BJ (cell line): ENCODE measurements around the gene RAB9A. TPM values are rescaled to one million over a fixed set of nuclear protein-coding genes. Genes with fewer than 3 reads are reported as not detected.

Source experiments
- CTCF ChIA-PET: fragments of 350-600 bp; formaldehyde crosslinking; extraction: SDS; loops from one replicate; lab custom pipeline; 2021; ENCODE audit warnings: antibody characterized with exemption, inconsistent platforms; lab: Yijun Ruan, JAX
- POLR2A ChIA-PET: fragments of 300-600 bp; sonication (Branson Sonifier 250); formaldehyde crosslinking; extraction: SDS; loops from one replicate; lab custom pipeline; 2021; ENCODE audit warnings: antibody characterized with exemption; lab: Charles Lee
- DNase-seq: peaks from one replicate; pipeline ENCODE4 v3.0.0-alpha.2; 2011; ENCODE audit warnings: low read depth
- H3K27me3 ChIP-seq: 2 replicates; pipeline ENCODE4 v1.6.0; 2011; ENCODE audit warnings: low read length; ENCODE audit not compliant: control insufficient read depth, insufficient read depth
- H3K36me3 ChIP-seq: 2 replicates; pipeline ENCODE4 v1.5.1; 2011; ENCODE audit warnings: low read length; ENCODE audit not compliant: control insufficient read depth, insufficient read depth
- H3K4me3 ChIP-seq: 2 replicates; pipeline ENCODE4 v1.5.1; 2011; ENCODE audit warnings: low read depth, mild to moderate bottlenecking, control low read depth, low read length
- polyA plus RNA-seq: library from polyadenylated mRNA; depleted of rRNA; stranded (reverse); fragments of >200 nt; gene quantifications from 2 replicates; pipeline ENCODE4 v1.2.3, GENCODE V29; 2011
- TF ChIP-seq, protein P1 (sequence below): IDR thresholded peaks from 2 replicates; pipeline ENCODE4 v1.5.1; 2011; ENCODE audit warnings: low read depth, mild to moderate bottlenecking, control low read depth, inconsistent platforms, low read length, moderate library complexity; ENCODE audit not compliant: insufficient read depth

The RAB9A gene
- polyA plus RNA-seq, 1 experiment = 9.8 TPM

DNA sequence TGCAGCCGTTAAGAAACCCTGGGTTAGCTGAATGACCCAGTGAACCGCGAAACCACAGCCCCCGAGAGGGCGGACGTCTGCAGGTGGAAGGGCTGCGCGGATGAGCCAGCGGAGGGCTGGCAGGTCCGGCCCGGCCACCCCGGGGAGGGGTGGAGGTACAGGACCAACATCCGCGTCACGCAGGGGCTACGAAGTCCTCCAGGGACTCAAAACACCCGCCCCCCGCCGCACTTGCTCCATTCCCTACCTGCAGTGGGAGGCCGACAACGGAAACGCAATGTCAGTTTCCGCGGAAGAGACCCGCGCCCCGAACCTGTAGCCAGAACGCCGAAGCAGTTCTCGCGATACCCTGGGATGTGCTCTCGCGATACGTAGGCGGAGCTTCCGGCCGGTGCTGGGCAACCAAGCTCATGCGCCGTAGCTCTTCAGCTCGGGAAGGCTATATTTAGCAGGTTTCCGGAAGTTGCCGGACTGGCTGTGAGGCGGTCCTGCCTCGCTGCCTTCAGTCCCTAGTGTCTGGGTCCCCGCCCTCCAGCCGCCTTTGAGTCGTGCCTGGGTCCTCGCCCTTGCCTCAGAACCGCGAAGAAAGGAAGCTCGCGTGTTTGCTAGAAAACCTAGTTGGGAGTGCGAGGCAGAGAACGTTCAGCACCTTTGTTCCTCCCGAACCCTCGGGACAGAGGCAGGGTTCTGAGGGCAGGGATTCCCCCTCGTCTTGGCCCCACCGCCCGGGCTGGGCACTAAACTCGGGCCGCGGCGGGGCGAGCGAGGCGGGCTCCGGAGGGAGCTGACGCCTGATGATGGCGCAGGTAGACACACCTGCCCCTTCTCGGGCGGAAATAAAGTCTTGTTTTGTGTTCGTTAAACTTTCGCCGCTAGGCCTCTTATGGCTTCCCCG is 45.6 kb downstream of the RAB9A start, which contains the start of the genes OFD1 and TRAPPC2:
Gene OFD1 (plus strand): TSS at position 471 of the 895 bp plus-strand sequence. CDS start 324 bp downstream, at position 795.
Gene TRAPPC2 (minus strand): TSS at position 343 of the 895 bp plus-strand sequence. CDS start 14,657 bp downstream, outside the sequence.
- DNase-seq = peak; percentile 55
- ChIA-PET POLR2A (no interaction called here), CTCF (no interaction called here)
- H3K36me3 ChIP-seq = no peaks in the 10 kb centered on the region; the same call in 1 of the 2 replicates
- H3K4me3 ChIP-seq = peak within 1 kb of the TSS; percentile 66
- H3K27me3 ChIP-seq = no peaks in the 10 kb centered on the region
- TF ChIP-seq, protein P1, sequence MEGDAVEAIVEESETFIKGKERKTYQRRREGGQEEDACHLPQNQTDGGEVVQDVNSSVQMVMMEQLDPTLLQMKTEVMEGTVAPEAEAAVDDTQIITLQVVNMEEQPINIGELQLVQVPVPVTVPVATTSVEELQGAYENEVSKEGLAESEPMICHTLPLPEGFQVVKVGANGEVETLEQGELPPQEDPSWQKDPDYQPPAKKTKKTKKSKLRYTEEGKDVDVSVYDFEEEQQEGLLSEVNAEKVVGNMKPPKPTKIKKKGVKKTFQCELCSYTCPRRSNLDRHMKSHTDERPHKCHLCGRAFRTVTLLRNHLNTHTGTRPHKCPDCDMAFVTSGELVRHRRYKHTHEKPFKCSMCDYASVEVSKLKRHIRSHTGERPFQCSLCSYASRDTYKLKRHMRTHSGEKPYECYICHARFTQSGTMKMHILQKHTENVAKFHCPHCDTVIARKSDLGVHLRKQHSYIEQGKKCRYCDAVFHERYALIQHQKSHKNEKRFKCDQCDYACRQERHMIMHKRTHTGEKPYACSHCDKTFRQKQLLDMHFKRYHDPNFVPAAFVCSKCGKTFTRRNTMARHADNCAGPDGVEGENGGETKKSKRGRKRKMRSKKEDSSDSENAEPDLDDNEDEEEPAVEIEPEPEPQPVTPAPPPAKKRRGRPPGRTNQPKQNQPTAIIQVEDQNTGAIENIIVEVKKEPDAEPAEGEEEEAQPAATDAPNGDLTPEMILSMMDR = no peak

DNA sequence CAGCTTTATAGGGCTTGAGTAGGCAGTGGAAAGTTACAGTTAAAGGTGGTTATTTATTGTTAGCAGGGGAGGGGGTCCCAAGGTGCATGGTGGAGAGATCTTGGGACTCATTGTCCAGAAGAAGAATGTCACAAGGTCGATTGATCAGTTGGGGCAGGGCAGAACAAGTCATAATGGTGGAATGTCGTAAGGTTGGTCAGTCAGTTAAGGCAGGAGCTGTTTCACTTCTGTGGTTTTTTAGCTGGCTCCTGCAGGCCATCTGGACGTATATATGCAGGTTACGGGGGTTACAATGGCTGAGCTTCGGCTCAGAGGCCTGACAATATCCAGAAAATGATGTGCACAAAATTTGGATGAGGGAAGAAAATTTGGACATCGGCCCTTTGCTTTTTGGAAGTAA is 52.8 kb downstream of the RAB9A start:
- no peaks in the 10 kb centered on the region for H3K27me3 ChIP-seq
- POLR2A ChIA-PET = no interaction called here
- CTCF ChIA-PET = no interaction called here
- no peaks in the 10 kb centered on the region for H3K36me3 ChIP-seq
- H3K4me3 ChIP-seq = no peak overlapping the region
- TF ChIP-seq, protein P1 = no peak
- no peak for DNase-seq

DNA sequence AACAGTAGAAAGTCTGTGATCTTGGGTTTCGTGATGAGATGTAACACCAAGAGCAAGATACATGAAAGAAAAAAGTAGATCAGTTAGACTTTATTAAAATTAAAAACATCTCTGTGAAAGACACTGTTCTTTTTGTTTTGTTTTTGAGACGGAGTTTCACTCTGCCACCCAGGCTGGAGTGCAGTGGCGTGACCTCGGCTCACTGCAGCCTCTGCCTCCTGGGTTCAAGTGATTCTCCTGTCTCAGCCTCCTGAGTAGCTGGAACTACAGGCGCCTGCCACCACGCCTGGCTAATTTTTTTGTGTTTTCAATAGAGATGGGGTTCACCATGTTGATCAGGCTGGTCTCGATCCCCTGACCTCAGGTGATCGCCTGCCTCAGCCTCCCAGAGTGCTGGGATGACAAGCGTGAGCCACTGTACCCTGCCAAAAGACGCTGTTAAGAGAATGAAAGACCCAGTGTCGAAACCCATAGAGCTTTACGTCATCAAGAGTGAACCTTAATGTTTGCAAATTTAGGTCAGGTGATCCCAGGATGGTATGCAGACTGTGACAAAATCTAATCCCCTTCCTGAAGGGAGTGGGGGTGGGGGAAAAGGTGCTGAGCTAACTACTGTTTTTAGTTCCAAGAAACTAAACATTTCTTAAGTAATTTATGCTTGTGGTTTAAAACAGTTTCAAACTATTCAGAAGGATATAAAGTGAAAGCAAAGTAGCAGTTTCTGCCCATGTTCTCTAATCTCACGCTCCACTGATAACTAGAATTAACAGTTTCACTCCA is 53.7 kb downstream of the RAB9A start:
- no peak for DNase-seq
- no peaks in the 10 kb centered on the region for H3K27me3 ChIP-seq
- no peak overlapping the region for H3K4me3 ChIP-seq
- CTCF ChIA-PET = no interaction called here
- no peaks in the 10 kb centered on the region; the same call in 1 of the 2 replicates for H3K36me3 ChIP-seq
- TF ChIP-seq, protein P1 = no peak
- POLR2A ChIA-PET = no interaction called here

DNA sequence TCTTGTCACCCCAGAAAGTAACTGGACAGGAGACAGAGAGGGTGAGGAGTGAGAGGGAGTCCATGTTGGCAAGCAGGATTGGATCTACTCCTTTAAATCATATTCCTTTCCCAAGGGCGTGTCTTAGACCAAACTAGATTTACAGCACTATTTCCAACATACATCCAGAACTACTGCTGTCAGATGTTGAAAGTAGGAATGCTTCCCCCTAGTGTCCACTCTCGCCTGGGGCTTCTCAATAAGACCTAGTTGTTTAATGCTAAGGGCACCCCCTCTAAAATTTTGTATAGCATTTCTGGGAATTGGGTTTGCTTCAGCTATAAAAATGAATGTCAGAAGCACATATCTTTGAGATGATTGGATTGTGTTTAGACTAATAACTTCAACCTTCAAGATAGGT is 58.9 kb downstream of the RAB9A start:
- Histone ChIP-seq H3K27me3 (no peaks in the 10 kb centered on the region), H3K4me3 (no peak overlapping the region), H3K36me3 (peaks cover 1% of the 10 kb centered on the region; the same call in 1 of the 2 replicates)
- TF ChIP-seq, protein P1 = peak; percentile 56
- no peak for DNase-seq
- ChIA-PET POLR2A (no interaction called here), CTCF (interaction anchor here (0.6 to 2.0 kb wide), 3 partner anchors 12 to 284 kb away, joined by 3 to 11 read pairs (median 4); no protein-coding TSS in a partner anchor)

DNA sequence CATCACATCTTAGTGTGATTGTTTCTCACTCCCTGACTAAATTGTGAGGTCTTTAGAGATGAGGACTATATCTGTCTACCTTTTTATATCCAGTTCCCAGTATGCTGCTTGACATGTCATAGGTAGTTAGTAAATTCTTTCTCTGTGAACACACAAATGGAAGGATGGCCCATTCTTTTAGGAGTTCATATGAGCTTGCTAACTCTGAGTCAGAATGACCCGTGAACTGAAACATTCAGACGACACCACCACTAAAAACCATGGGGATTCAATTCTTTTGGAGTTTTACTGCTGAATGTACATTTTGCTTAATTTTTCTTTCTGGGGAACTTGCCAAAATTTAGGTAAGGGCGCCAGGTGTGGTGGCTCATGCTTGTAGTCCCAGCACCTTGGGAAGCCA is 59.6 kb downstream of the RAB9A start:
- H3K27me3 ChIP-seq = no peaks in the 10 kb centered on the region
- no peak overlapping the region for H3K4me3 ChIP-seq
- H3K36me3 ChIP-seq = peaks cover 1% of the 10 kb centered on the region; the same call in 1 of the 2 replicates
- DNase-seq = no peak
- ChIA-PET CTCF (interaction anchor here (0.6 to 2.3 kb wide), 4 partner anchors 13 to 241 kb away, joined by 3 to 11 read pairs (median 6); no protein-coding TSS in a partner anchor), POLR2A (no interaction called here)
- TF ChIP-seq, protein P1 = no peak
